Stimulated activated CD8-positive, alpha-beta memory T cell treated with anti-CD3 and anti-CD28 coated beads, Interleukin-15, amount 100 ng/mL, for 1 hour (primary cell): Measurements from ENCODE around the gene KRTAP5-2.
"Not testable (repeated sequence)": the region's sequence is repeated elsewhere in the genome, so short reads cannot be mapped to it uniquely, and the experiment has no call there.

Source experiments
- DNase-seq: peaks from one replicate; pipeline ENCODE4 v3.0.0-alpha.2; 2020; ENCODE audit warnings: low read depth

Gene KRTAP5-2

DNA sequence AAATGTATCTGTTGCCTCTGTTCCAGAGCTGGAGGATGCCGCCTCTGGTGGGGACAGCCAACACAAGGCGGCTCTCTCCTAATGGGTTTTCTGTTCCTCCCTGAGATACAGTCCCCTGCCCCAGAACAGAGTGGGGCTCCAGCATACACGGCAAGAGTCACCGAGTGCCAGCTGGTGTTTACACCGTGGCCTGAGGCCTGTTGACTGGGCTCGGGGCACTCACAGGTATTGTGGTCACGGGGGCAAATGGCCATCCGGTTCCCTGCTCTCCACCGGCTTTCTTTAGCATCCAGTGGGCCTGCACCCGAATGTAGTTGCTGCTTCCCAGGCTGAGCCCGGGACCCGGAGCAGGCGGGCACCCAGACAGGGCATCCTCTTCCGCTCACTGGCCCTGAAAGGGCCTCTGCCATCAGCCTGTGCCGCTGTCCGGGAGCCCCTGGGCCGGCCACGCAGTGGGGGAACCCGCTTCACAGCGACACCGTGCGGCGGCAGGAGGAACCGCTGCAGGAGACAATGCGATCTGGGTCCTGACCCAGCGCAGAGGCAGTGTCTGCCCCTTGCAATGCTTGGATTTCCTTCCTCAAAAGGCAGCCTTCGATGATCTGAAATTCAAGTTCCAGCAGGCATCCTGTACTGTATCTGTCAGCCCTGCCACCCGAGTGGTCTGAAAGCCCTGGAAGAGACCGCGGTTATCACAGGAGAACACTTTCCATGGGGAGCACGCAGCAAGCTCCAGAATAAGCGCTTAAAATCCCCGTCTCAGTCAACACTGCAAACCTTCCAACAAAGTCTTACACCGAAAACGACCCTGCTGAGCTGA lies 30.6 kb upstream of the KRTAP5-2 start:
- DNase-seq: peak; percentile 26

DNA sequence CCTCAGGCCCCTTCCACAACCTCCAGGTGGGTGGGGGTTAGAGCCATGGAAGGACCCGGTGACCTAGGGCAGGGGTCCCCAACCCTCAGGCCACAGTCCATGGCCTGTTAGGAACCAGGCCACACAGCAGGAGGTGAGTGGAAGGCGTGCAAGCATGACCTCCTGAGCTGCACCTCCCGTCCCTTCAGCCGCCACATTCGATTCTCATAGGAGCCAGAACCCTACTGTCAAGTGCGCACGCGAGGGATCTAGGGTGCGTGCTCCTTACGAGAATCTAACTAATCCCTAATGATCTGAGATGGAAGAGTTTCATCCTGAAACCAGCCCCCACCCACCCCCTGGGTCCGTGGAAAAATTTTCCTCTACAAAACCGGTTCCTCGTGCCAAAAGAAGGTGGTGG lies 27.4 kb upstream of the KRTAP5-2 start:
- no peak for DNase-seq

GRCh38 chr11:1624621-1625020 lies 26.5 kb upstream of the KRTAP5-2 start:
- DNase-seq: no peak

GRCh38 chr11:1623716-1624115 lies 25.6 kb upstream of the KRTAP5-2 start:
- DNase-seq: no peak

DNA sequence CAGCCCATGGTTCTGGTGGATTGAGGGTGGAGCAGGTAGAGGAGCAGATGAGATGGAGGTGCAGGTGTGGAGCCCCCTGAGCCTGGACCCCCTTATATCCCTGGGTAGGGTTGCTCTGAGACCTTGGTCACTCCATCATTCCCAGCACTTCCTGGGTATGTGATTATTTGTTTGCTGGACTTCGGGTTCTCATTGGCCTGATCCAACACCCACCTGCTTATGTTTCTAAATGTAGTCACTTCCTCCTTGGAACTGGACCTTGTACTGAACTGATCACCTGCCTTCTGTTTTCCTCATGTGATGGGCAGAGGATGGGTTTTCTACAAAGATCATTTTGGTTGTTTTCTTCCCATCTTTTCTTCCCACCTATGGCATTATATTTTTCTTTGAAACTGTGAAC lies 24.0 kb upstream of the KRTAP5-2 start, which contains the start of gene KRTAP5-4:
Gene KRTAP5-4 (minus strand): TSS at position 53 of the 400 bp plus-strand sequence. CDS start 45 bp downstream, at position 8.
- no peak for DNase-seq

GRCh38 chr11:1619449-1619848 lies 21.4 kb upstream of the KRTAP5-2 start:
- no peak for DNase-seq

DNA sequence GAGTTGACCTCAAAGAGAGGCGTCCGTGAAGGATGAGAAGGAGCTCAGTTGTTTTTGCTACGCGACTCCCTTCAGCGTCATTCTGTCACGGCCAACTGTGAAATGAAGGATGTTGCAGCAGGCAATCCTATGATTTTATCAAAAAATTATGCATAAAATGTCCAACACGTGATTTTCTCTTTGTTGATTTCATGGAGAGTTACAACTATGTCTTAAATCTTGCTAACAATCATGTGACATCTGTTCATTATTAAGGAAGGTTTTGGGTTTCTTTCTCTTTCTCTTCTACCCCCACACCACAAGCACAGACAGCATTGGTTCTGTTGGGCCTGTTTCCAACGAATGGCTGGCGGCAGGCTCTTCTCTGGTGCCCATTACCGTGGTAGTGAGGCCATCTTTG lies 20.1 kb upstream of the KRTAP5-2 start:
- DNase-seq: no peak

DNA sequence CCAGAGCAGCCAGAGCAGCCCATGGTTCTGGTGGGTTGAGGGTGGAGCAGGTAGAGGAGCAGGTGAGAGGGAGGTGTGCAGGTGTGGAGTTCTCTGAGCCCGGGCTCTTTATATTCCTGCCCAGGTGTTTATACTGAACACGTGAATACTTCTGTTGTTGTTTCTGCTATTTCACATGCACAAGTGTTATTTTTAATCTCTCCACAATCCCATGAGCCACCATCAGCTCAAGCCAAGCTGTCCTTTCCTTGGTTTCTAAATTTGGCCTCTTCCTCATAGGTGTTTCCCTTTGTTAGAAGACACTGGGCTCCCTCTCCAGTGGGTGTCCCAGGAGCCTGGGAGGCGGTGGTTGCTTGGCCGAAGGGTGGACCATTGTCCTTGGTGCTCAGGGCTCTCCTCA lies 10.3 kb upstream of the KRTAP5-2 start, which contains the start of gene KRTAP5-3:
Gene KRTAP5-3 (minus strand): TSS at position 101 of the 400 bp plus-strand sequence. CDS start 78 bp downstream, at position 23.
- no peak for DNase-seq

GRCh38 chr11:1607901-1608300 lies 9.8 kb upstream of the KRTAP5-2 start:
- DNase-seq: not testable (repeated sequence)

DNA sequence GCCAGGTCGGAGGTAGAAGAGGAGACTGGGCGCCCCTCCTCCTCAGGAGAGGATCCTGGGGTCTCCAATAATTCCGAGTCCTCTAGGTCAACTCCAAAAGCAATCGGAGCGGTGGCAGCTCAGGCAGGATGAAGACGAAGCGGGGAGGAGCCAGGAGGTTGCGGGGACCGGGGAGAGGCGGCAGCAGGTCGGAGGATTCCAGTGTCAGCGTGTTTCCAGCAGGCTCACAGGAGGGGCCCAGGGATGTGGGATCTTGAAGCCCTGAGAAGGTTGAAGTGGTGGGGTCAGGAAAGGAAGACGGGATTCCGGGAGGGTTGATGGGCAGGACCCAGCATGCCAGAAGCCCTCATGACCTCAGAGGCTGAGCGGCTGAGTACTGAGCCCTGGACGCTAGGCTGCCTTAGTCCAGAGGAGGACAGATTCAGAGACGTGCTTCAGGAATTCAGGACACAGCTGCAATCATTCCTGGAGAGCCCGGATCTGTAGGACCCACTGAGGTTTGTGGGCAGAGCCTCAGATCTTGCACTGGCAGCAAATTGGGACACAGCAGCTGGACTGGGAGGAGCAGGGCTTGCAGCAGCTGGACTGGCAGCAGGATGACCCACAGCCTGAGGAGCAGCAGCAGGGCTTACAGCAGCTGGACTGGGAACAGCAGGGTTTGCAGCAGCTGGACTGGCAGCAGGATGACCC lies 9.2 kb upstream of the KRTAP5-2 start:
- DNase-seq: not testable (repeated sequence)

DNA sequence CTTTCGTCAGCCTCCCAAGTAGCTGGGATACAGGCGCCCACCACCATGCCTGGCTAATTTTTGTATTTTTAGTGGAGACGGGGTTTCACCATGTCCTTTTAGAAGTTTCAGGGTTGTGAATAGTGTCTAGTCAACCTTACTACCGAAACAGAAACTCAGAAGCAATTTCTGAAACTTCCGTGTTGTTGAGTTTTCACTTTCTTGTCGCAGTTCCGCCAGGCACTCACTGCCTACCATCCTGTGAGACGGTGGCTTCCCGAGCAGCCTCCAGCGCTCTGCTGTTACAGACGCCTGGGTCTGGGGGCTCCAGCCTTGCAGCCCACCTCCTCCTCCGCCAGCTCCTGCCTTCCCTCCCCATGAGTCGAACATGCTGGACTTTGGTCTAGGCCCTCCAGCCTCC lies 7.8 kb upstream of the KRTAP5-2 start:
- DNase-seq: not testable (repeated sequence)

- no peak for DNase-seq
Measured at GRCh38 chr11:1604711-1605110, 6.6 kb upstream of the KRTAP5-2 start.

- no peak for DNase-seq
Measured at GRCh38 chr11:1604181-1604580, 6.1 kb upstream of the KRTAP5-2 start.

- DNase-seq: no peak
Measured at GRCh38 chr11:1603629-1604028, 5.5 kb upstream of the KRTAP5-2 start.

GRCh38 chr11:1601663-1602062 lies 3.6 kb upstream of the KRTAP5-2 start:
- not testable (repeated sequence) for DNase-seq

- DNase-seq: no peak
Measured at GRCh38 chr11:1600626-1601025, 2.5 kb upstream of the KRTAP5-2 start.

- no peak for DNase-seq
Measured at GRCh38 chr11:1598816-1599215, 722 bp upstream of the KRTAP5-2 start.

DNA sequence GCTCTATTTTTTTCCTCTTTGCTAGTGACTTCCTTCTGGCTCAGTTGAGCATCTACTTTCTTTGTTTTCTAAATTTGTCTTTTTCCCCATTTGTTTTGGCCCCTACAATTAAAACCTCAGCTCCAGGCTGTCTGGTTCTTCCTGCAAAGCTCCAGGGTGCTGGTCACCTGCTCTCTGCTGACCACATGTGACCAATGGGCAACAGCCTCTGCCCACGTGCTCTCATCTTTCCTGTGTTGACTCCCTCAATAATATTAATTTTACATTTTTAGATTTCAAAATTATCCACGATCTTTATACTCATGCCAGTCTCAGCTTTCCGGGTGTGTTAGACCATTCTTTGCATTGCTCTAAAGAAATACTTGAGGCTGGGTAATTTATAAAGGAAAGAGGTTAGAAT lies 312 bp upstream of the KRTAP5-2 start:
- not testable (repeated sequence) for DNase-seq

DNA sequence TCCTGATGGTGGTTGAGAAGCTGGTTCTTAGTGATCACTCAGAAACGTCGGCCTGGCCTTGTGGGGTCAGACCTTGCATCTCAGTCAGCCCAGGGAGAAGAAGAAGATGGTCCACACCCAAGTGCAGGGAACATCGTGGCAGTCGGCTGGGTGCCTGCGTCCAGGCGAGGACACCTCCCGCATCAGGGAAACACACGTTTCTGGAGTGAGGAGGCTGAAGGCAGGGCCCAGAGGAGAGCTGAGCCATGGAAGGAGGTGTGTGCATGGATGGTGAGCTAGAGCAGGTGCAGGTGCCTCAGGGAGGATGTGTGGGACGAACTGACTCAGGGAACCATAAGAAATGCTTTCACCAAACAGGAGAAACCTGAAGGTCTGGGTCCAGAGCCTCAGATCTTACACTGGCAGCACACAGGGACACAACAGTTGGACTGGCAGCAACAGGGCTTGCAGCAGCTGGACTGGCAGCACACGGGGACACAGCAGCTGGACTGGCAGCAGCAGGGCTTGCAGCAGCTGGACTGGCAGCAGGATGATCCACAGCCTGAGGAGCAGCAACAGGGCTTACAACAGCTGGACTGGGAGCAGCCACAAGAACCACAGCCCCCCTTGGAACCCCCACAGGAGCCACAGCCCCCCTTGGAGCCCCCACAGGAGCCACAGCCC lies 632 bp downstream of the KRTAP5-2 start:
- DNase-seq: no peak

- not testable (repeated sequence) for DNase-seq
Measured at GRCh38 chr11:1596576-1597121, 1.4 kb downstream of the KRTAP5-2 start.

- not testable (repeated sequence) for DNase-seq
Measured at GRCh38 chr11:1595994-1596575, 2.0 kb downstream of the KRTAP5-2 start.

DNA sequence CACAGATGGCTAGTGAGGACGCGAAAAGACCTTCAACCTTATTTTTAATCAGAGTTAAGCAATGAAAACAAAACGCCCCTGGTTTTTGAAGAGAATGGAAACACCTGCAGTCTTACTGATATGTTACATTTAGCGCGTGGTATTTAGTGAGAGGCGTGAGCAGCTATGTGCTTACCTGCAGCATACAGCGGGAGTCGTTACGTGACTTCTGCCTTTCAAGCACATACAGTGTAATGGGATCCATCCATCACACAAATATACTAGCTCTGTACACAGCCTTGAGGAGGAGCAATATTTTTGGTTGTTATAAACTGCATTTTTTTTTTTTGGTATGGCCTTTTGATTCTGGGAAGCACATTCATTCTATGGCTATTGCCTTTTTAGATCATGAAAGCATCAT lies 5.5 kb downstream of the KRTAP5-2 start:
- no peak for DNase-seq
